Activated T-helper 9 cell treated with anti-CD3 and anti-CD28 coated beads, Interleukin-2, amount 50 U/mL, for 16 hours (primary cell): ENCODE measurements around the gene ANK3.

Source experiments
- DNase-seq: peaks from one replicate; pipeline ENCODE4 v3.0.0-alpha.2; 2020; ENCODE audit warnings: low read depth

The ANK3 gene

DNA sequence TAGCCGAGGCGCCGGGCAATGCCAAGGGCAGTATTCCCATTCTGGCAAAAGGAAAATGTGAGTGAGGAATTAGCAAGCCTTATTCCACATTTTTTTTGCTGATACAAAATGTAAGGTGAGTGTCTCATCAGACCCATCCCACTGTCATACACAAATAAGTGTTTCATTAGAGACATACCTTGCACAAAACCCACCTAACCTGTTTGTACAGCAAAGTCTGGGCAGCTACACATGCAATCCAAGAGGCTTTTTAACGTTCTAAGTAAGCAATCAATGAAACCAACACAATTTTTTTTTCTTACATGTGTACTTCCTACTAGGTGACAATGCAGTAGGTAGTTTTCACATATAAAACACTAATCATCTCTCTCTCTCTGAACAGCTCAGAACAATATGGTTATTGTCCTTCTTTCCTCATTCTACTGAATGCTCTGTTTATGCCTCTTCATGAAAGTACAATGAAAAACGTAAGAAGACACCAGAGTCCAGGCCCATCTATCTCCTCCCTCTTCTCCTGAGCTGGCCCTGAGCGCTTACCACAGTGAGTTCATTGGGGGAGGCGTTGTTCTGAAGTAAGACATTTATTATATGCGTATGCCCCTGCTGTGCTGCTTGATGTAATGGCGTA lies 217.2 kb downstream of the ANK3 start:
- DNase-seq = no peak

DNA sequence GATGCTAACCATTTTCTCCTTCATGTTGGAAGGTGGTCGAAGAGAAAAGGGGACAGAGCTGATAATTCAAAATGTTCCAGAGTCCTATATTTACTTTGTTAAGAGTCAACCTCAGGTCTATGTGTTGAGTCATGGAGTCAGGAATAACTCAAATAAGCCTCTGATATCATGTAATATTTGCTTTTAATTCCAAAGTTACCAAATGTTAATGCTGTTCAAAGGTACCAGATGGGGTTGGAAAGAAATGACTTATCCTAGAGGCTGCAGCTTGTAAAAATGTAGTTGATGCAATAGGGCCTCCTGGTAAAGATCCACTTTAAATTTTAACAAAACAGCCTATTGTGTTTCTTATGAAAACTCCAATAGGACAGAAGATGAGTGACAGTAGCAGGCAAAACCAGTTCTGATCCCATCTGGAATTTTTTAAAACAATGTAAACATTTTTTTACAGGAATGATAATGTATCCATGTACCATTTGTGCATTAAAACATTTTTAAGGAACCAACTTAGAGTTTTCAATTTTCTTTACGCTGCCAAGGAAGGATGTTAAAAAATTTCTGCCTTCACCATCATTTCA lies 218.2 kb downstream of the ANK3 start:
- DNase-seq = no peak

DNA sequence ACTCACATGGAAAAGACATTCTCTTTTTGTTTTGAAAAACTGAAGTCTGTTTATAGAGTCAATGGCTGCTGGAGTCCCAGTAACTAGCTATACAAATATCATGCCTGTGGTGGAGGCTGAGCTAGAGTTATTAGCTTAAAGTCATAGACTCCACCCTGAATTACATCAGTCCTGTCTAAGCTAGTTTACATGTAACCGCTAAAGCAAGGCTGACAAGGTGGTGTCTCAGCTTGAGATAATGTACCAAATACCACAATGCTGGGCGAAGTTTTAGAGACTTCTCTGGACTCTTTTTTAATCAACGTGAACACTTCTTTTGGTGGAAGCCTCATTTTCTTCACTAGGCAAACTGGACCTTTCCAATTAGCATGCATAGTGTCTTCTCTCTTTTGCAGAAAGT lies 219.4 kb downstream of the ANK3 start:
- DNase-seq = no peak

DNA sequence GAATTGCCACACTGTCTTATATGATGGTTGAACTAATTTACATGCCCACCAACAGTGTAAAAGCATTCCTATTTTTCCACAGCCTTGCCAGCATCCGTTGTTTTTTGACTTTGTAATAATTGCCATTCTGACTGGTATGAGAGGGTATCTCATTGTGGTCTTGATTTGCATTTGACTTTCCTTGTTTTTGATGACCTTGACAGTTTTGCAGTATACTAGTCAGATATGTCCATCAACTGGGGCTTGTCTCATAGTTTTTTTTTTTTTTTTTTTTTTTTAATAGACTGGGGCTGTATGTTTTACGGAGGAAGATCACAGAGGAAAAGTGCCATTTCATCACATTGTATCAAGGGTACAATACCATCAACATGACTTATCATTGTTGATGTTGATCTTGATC lies 220.6 kb downstream of the ANK3 start:
- DNase-seq = no peak

DNA sequence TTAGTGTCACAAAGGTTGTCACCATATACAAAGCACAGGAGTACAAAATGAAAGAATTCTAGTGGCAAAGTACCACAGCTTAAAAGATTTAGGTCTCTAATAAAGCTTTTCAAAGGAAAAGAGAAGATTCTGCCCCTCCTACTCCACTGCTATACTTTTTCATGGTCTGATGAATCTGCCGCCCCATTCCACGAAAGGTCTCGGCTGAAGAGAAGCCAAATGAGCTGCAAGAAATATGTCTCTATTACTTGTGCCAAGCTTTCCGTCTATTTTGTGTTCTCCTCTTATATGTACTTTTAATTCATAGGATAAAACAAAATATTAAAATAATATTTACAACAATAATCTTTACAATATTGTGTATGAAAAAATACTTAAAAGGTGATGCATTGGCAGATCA lies 222.6 kb downstream of the ANK3 start:
- DNase-seq = no peak

DNA sequence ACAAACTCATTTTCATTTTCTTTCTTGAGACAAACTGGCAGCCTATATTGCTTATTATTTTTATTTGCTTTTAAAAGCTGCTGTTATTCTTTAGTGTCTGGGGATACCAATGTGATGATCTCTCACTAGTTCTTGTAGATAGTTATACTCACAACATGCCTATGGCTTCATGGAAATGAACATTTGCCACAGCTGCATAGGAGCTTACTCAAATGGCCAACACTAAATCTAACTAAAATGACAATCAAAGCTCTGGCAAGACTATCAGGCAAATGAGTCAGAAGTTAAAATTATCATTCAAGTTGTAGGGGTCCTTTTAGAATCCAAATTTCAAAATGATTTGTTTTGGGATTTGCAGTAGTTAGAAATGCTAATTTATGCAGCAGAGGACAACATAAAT lies 225.9 kb downstream of the ANK3 start:
- no peak for DNase-seq

DNA sequence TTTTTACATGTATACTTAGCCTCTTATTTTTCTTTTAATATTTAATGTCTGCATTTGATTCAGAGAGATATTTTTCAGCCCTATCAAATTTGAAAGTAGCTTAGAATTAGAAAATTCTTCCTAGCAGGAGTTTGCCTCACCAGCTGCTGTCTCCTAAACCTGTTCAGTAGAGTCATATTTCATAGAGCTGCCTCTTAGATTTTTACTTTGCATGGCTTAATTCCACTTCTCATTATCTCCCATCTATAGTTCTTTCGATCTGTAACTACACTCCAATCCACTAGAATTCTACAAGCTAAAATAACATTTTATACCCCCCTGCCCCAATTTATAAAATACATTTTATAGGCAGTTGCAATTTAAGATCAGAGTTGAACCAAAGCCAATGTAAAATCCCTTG lies 227.0 kb downstream of the ANK3 start:
- DNase-seq = no peak

DNA sequence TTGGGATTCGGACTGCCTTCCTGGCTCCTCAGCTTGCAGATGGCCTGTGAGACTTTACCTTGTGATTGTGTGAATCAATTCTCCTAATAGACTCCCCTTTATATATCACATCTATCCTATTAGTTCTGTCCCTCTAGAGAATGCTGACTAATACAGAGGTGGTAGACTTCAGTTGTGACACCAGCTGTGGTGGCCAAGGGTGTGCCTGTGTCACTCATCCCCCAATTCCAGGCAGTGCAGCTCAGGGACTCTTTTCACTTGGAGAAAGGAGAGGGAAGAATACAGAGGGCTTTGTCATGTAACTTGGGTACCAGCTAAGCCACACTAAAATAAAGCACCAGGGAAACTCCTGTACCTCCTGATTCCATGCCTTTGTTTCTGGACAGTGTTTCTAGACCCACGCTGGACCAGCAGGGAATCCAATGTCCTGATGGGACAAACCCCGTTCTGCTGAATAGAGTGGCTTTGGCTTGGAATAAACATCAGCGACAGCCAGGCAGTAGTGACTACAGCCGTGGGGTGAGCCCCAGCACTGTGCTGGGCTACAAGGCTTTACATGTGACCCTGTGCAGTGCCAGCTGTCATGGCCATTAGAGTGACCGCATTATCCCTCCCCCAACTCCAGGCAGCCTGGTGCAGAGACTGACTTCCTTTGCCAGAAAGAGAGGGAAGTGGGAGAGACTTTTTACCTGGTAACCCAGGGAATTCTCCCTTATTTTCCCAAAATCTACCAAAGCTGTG lies 233.6 kb downstream of the ANK3 start:
- no peak for DNase-seq

DNA sequence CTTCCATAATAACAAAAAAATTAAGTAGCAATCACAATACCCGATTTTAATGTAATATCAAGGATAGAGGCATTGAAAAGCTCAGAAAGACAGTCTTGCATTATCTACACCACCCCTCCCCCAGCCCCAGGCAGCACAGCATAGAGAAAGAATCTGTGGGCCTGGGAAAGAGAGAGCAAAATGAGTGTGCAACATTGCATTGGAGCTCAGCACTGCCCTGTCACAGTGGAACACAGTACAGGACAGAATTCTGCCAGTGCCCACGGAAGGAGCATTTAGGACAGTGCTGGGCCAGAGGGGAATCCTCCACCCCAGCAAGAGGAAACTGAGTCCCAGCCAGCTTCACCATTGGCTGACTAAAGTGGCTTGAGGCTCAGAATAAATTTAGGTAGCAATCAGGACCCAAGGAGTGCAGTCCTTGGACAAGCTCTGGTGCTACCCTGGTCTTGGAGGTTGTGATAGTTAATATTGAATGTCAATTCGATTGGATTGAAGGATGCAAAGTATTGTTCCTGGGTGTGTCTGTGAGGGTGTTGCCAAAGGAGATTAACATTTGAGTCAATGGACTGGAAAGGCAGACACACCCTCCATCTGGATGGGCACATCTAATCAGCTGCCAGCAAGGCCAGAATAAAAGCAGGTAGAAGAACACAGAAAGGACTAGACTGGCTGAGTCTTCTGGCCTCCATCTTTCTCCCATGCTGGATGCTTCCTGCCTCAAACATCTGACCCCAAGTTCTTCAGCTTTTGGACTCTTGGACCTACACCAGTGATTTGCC lies 234.4 kb downstream of the ANK3 start:
- no peak for DNase-seq

DNA sequence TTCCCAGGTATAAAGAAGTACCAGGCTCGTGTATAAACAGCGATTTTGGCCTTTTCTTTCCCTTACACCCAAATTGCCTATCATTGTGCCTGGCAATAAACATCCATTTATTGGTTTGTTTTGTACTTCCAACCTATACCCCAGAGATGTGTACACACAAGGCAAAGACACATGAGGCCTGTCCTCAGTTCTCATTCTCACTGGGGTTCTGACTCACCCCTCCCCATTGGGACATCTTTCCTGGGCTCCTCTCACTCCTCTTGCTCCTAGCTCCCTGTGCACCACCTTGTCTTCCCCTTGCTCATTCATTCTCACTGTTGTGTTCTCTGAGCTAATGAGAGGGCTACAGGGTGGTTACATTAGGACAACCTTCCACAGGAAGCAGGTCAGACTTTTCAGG lies 240.7 kb downstream of the ANK3 start:
- DNase-seq = no peak

DNA sequence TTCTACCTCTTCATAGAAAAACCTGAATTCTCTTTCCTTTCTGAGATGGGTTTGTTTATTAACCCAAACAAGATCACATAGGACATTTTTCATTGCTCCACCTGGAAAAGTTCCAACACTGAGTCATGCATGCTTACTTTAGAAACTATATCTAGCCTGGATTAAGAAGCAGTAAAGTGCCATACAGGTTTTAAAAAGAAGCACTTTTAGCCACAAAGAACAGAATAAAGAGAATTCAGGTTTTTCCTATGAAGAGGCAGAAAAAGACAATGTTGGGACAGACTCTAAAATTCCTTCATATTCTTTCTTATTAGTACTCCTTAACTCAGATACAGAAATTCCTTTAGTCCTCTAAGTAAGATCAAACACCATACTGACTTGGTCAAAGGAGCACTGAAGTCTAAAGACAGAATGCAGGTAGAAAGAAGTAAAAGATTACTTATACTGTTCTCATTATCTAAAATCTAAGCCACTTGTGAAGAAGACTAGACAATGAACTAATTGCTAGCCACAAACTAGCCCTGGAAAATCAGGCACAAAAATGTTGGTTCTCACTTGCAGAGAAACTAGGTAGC lies 241.3 kb downstream of the ANK3 start:
- no peak for DNase-seq

DNA sequence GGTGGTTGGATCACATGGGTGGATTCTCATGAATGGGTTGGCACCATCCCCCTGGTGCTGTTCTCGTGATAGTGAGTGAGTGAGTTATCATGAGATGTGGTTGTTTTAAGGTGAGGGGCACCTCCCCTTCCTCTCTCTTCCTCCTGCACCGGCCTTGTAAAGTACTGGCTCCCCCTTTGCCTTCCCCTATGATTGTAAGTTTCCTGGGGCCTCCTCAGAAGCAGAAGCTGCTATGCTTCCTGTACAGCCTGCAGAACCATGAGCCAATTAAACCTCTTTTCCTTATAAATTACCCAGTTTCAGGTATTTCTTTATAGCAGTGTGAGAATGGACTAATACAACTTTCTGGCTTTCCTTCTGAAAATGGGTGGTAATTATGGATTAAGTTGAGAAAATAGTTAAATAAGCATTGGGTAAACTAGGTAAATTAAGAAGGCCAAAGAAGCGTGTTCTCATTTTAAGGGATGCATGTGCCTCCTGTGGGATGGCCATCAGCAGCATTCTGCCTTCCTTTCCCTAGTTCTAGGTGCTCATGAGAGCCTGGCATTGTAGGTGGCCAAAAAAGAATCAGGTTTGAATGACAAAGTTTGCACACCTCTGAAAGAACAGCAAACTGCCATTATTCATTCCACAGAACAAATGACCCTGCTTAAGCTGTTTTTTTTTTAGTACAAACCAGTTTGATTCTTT lies 242.0 kb downstream of the ANK3 start:
- no peak for DNase-seq

DNA sequence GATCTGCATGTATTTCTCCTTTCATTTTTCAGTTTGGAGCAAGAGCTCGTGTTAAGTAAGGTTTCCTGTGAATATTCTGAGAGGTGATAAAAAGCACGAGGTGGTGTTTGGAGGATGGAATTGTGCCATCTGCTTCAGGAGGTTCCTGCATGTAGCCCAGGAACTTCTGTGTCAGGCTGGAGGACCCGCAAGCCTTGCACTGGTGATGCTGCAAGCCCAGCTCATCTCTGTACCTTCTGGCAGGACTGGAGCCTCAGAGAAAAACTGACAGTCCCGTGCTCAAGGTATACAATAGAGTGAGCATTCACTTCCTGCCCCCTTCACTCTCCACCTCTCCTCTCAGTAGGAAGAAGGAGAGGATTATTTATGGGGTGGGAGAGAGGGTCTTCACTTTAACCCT lies 242.7 kb downstream of the ANK3 start:
- no peak for DNase-seq

DNA sequence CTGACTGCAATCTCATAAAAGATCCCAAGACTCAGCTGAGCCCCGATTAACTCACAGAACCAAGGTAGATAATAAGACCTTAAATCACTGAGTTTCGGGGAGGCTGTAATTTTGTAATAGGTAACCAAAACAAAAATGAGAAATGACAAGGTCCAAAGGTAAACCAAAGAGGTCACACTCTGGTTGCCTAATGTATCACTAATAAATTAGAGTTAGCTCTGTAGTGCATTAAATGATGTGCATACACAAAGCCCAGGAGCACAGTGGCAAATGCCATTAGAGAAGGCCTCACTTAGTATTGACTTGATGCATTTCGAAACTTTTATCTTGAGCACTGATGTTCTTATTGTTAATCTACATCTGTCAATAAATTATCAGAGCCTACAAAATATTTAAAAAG lies 245.6 kb downstream of the ANK3 start:
- no peak for DNase-seq

DNA sequence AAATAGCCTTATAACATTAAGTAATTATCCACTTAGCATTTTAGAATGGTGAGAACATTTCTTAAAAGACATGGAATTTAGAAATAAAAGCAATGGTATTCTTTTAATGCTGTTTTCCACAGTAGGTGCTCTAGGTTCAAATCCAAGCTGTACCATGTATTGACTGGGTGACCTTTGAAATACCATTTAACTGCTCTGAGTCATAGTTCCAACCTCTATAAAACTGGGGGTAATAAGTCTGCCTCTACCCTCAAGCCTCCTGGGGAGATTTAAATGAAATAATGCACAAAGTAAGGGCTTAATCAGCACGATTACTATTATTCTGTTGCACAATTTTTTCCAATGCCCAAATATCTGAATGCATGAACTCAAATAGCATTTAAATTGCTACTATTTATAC lies 246.9 kb downstream of the ANK3 start:
- DNase-seq = no peak

DNA sequence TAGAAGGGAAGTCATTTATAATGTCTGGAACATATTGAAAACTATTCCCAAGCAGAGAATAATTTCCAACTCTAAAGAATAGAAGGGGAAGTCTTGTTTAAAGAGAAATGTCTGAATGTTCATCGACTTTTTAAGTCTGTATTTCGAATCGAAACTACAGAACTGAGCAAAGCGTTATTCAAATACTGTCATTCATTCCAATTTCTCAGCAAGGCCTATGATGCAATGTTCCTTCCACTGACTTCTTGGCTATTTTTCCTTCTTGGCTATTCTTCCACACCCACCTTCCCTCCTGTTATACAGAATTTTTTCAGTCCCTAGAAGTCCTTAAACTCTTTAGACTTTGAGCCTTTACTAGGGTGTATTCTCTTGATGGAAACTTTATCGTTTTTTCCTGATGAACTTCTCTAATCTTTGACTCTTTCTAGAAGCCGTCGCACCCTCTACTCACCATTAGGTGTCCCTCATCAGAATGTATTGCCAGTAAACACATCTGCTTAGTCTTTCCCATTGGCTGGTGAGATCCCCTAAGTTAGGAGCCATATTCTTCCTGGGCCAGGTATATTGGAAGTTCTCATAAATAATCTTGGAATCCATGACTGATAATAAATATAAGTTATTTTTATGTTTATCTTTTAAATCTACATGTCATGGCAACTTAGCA lies 247.6 kb downstream of the ANK3 start:
- DNase-seq = no peak

DNA sequence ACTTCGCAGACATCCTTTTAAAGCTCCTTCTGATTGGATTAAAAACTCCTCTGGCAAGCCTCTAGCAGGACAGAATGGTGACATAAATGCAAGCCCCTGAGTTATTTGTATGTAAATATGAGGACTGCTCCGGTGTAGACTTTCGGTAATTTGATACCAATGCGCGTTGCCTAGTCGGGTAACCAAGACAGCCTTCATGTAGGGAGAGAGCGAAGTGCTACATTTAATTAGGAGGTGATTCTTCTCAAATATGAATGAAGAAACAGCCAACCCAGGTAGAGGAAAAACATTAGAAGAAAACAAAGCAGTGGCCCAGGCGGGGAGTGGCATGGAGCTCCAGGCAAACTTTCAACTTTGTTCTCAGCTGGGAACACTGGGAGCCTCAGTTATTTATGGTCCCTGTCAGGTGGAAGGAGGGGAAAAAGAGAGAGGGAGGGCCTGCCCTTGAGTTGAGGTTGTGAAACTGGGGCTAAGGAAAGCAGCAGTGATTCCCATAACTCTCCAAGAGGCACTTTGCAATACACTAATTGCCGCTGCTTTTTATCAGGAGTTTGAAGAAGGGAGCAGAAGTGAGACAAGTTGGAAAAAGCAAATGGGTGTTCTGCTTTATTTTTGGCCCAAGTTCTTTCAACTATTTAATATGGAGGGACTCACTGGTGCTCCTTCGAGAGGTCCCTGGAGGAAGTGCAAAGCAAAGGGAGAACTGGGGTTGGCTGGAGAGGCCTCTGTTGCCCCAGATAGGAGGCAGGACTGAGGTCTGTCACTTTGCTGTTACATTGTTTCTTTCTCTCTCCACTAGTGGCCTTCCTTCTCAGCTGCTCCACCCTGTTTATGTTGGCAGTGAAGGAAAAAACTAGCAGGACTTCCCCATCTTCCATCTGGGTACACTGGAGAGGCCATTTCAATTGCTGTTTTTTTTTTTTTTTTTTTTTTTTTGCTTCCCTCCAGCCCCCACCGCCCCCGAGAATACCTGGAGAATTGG lies 248.7 kb downstream of the ANK3 start:
- DNase-seq = no peak

DNA sequence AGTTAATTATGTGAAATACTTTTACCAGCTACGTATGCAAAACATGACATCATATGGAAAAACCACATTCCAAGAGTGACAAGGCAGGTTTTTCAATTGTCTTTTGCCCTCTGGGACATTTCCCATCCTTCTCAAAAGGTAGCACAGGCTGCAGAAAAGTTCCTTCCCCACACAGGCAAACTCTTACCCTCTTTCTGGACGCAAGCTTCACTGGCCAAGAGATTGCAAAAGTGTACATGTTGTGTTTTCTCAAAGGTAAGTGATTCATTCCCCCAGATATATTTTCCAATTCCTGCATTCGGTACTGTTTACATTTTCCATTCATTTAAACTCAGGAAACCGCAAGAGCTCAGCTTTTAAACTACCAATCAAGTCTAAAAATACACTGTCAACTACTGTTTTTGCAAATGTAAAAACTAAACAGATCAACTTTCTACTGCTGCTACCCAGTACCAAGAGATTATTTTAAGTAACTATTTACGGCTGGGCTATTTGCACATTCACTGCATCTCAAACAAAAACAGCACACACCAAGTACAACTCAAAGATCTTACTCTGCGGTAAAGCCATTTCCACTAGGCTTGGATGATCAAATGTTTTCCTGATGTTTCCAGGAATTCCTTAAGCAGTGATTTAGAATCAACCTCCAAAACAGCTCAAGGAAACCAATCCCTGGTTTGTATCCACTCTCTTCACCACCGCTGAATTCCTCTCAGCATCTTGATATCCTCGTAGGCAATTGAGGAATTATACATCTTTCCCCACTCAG lies 249.7 kb downstream of the ANK3 start:
- DNase-seq = no peak

DNA sequence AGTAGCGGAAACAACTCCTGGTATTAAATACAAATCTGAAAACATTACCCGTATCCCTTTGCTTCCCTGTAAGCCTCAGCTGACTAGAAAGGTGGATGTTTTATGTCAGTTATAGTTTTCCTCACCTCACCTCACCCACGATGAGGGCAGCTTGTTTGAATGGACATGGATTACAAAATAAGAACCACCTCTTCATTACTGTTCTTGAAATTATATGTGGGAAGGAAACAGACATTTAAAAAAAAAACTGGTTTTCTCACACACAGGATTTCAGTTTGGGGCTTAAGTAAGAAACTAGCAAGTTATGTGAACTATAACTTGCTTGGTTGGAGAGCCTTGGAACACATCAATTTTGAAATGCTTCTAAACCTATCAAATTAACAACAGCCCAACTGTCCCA lies 250.4 kb downstream of the ANK3 start:
- DNase-seq = no peak
